Fibroblast of skin of right biceps (primary cell): ENCODE measurements around the gene HOXB5.

Experiments
- DNase-seq: peaks from one replicate; pipeline ENCODE4 v3.0.0-alpha.2; 2013

HOXB5 gene

DNA sequence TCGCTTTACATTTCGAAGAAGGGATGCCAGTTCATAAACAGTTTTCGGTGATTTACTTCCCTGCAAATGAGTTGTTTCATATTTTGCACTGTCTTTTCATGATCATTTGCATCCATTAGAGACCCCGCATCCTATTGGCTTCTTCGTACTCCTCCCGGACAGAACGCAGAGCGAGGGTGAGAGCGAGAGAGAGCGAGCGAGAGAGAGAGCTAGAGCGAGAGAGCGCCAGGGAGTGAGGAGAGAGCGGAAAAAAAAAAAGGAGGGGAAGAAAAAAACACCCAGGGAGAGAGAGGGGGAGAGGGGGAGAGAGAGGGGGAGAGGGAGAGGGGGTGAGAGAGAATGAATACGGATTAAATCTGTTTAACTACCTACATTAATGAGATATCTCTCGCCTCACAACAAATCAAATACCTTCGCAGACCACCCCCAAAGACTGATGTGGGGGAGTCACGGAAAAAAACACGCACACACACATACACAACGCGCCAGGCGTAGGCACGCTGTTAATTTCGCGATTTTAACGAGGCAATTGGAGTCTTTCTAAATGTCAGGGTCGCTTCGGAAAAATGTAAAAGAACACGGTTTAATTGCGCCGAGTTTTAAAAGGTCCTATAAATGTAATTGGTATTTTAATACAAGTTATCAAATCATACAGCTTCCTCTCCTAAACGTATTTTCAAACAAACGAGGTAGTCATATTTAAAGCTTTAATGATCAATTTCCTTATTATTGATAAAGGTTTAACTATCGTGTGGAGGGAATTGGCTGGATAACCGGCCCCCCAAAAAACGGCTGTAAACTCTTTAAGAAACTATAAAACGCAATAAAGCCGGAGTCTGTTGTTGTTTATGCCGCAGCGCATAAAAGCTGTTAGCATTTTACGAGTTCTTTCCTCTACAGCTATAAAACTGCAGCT is 21.7 kb upstream of the HOXB5 start, which contains the start of gene HOXB8:
HOXB8 (minus strand) TSS at position 246 of the 916 bp plus-strand sequence. CDS start 588 bp downstream, outside the sequence.
- DNase-seq, result peak; percentile 48

DNA sequence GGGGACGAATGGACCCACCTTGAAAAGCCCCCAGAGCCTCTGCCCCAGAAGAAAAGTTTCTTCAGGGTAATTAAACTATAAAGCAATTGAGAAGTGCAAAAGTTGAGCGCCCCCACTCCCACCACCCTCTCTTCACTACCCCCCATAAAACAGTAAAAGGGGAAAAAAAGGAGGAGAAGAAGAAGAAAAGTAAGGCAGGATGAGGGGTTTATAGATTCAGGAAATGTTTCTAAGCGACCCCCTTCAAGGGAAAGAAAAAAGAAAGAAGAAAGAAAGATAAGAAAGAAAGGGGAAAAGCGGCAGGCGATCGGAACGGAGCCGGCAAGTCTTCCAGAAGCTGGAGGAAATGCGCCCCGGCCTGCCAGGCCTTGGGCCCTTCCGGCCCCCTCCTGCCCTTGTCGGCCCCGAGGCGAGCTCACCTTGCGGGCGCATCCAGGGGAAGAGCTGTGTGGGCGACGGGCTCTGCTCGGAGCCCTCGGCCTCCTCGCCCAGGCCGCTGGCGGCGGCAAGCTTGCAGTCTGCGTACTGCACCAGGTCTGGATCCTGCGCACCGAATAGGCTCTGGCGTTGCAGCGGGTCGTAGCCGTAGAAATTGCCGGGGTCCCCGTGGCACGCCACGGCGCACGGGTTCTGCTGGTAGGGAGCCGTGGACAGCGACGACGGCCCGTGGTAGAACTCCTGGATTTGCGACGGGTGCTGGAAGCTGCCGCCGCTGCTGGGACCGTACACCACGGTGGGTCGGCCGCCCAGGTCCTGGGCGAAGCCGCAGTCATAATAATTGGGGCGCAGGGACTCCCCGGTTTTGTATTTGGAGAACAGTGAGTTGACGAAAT is 20.5 kb upstream of the HOXB5 start:
- DNase-seq, result peak; percentile 43

DNA sequence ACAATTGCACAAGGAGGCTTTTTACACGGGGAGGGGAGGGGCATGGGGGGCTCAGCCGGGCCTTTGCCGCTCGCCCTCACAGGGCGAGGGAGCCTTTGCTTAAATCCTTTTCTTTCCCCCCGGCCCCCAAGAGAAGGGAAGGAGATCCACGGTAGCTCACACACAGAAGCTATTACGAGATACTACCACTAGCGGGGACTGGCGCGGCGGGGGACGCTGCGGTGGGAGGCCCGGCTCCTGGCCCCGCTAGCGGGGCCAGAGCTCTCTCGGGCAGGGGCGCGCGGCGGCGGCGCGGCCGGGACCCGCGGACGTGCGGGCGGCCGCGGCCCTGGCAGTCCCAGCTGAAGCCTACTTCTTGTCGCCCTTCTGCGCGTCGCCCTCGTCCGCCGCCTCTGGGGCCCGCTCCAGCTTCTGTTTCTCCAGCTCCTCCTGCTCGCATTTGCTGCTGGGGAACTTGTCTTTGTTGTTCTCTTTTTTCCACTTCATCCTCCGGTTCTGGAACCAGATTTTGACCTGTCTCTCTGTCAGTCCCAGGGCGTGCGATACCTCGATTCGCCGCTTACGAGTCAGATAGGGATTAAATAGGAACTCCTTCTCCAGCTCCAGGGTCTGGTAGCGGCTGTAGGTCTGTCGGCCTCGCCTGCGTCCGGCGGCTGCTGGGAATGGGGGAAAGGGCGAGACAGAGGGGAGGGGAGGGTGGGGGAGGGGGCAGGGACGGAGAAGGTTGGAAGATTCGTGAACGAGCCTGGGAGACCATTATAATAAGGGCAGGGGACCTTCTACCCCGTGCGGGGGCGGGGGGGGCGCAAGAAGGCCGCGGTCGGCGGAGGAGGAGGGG is 19.5 kb upstream of the HOXB5 start:
- DNase-seq, result peak; percentile 71

DNA sequence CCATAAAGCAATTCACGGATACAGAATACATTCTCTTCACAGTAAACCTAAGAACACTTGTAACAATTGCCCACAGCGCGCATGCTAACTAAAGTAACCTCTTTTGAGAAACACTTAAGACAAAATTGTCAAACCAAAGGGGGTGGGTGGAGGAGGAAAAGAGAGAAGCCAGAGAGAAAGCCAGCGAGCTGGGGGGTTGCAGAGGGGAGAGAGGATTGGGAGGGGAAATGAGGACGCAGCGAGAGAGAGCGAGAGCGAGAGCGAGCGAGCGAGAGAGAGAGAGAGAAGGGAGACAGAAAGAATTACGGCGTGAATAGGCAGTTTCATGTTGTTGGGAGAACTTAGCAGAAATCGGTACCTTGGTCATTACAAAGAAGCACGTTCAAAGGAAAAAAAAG is 18.9 kb upstream of the HOXB5 start:
- peak; percentile 75 for DNase-seq

DNA sequence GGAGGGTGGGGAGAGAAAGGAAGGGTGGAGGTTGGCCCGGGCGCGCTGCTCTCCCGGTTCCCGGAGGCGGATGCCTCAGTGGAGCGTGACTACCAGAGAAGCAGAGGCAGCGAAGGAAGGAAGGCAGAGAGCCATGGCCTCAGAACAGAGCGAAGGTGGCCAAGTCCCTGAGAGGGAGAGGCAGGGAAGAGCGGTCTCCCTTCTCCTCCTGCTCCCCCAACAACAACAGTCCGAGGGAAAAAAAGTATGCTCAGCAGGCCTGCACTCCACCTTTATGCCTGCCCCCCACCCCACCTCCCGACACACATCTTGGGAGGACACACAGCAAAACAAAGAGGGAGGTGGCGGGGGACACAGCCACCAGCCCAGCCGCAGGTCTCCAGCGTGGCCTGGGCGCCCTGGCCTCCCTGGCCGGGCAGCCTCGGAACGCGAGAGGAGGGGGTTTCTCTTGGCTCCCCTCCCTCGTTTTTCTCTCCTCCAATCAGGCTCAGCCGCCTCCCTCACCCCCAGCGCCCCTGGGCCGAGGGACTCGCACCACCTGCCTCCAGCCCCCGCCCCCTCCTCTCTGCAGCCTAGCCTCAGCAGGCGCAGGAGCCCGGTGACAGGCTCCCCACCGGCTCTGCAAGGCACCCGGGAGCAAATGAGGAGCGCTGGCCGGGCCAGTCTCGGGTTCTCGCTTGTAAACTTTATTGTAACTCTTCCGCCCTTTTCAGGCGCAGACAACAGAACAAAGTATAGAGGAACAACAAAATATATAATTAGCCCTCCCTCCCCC is 18.3 kb upstream of the HOXB5 start:
- no peak for DNase-seq

DNA sequence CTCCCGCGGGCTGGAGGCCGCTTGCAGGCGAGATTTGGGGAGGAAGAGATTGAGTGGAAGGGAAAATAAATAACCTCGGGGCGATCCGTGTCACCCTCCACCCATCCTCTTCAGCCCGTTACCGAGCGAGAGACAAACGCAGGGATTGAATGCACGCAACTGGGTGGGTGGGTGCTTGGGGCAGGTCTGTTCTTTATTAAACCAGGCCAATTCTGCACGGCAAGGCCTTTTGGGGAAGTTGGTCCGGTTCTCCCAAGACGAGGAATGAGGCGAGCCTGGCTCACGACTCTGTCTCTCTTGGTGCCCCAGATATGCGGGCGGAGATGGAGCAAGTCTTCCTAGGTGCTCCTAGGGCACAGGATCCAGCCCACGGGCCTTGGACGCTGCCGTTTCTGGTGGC is 17.6 kb upstream of the HOXB5 start:
- peak; percentile 52 for DNase-seq

DNA sequence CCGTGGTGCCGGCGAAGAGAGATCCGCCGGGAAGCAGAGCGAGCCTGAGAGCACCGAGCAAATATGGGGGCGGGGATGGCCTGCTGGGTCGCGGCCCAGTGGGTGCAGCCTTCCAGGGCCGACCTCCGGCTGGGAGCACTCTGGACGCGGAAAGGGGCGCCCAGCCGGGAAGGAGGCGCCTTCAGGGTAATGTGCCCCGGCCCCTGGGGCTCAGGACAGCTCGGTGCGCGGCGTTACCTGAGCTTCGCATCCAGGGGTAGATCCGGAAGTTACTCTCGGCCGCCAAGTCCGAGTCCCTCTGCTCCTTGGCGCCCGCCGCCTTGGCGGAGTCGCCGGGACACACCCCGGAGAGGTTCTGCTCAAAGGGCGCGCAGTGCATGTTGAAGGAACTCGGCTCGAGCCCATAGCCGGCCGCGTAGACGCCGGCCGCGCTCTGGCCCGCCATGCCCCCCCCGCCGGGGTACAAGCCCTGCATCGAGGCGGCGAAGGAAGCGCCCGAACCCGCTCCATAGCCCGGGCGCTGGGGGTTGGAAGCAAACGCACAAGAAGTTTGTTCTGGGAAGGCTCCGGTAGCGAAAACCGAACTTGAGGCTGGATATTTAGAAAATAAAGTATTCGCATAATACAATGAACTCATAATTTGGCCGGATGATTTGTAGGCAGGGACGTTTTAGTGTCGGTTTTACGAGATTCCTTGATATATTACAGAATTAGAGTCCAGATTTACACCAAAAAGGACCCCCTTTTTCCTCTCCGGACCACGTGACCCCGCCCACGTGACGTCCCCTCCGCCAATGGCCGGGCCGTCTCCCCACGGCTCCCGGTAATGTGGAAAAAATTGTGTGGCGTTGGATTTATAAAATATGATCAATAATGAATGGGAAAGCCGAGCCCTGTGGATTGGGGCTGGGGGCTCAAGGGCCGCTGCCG is 17.0 kb upstream of the HOXB5 start, which contains the start of gene HOXB7:
HOXB7 (minus strand) TSS at position 736 of the 930 bp plus-strand sequence; CDS start at position 637, 99 bp downstream.
- DNase-seq, result peak; percentile 75

DNA sequence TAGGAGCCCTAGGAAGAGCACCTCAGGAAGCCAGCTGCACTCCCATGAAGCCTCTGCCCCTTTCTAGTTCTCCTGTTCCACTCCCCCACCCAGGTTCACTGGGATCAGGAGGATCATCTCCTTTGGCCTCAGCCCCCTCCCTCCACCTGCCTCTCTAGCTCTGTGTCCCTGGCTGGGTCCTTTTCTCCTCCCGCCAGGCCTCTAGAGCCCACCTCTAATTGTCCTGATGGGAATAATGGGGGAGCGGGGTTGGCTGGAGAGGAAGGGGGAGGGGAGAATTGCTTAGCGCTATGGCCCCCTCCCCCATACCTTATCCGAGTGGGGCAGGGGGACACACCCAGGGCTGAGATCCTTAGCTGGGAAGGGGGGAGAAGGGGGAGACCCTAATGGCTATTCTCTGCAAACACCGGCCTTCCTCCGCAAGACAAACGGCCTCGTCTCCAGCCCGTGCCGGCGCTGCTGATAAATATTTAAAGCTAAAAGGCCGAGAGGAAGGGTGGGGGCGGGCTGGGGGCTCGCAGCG is 16.2 kb upstream of the HOXB5 start:
- DNase-seq, result no peak

DNA sequence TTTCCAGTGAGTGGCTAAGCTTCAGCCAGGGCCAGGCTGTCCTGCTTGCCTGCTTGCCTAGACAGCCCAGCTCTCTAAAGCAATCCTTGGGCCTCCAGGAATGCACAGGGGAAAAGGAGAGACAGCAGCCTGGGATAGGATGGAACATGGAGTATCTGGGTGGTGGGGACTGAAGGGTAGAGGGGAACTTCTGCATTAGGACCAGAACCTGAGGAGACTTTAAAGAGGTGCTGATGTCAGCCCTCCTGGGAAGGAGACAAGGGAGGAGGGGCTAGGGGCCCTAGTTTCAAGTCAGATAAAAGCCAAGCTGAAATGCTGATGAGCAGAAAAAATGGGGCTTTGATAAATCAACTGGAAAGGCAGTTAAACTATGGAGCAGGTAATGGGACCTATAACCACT is 15.5 kb upstream of the HOXB5 start:
- no peak for DNase-seq

DNA sequence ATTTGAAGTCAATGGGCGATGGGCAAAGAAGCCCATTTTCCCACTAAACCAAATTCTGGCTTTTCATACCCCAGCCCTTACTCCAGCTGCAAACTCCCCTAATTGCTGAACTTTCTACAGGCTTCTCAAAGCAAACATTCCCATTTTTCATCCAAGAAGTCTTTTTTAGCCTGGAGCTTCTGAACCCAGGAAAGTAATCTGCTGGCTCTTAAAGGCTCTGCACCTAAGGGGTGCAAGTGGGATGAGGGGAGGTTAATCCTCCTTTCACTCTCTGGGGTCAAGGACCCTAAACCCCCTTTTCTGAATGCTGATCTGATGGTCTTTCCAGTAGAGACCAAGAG is 14.9 kb upstream of the HOXB5 start:
- no peak for DNase-seq

DNA sequence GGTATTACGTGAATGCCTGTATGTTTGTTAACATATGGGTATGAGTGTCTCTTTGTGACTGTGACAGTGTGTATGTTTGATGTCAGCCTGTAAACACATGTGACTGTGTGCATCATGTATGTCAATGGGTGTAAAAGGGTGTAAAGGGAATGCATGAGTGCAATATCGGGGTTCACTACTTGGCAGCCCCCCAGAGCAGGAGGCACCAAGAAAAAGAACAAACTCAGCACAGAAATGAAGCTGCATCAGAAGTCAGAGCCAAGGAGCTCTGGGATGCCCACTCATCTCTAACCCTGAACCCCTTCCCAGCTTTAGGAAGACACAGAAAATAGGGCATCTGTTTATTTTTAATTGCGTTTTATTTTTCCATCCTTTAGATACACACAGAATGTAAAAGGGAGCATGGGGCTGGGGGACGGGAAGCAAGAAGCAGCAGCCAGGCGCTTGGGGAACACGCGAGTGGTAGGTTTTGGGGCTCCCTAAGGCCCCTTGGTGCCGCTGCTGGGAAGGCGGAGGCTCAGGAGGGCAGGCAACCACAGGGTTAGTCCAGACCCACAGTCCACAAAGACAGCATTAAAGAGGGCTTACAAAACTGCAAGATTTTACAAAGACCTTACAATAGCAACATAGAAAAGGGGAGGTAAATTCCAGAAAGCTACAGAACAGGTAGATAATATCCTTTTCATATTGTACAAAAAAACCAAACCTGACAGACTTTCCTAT is 13.5 kb upstream of the HOXB5 start:
- no peak for DNase-seq

DNA sequence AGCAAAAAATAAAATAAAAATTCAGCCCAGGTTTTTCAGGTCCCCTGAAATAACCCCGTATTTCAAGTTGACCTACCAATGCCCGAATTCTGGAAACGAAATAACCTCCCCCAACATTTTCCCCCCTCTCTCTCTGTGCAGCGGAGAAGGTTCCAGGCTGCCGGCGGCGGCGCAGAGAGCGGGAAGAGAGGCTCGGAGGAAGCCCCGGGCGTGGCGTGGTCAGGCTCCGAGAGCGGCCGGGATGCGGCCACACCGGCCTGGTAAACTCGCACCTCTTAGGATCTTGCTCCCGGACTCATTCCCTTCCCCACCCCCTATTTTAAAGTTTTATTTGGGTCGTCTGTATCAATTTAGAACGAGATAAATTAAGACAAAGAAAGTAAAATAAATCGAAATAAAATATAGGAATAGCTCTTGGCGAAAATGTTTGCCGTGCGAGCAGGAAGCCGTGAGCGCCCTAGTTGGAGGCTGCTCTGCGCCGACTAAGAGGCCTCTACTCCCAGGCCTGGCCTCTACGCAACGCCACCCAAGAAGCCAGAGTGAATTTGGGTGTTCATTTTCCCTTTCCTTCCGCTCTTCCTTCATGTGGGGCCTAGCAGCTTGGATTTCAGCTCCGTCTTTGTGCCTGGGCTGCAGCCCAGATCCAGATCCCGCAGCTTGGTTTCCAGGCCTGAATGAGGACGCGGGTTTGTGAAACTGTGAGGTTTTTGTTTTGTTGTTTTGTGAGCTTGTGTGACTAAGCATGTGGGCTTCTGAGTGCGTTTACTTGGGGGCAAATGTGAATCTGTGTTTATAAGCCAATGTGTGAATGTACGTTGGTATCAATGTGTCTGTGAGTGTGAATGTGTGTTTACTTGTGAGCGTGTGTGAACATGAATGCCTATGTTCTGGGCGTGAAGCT is 12.7 kb upstream of the HOXB5 start:
- DNase-seq, result no peak

DNA sequence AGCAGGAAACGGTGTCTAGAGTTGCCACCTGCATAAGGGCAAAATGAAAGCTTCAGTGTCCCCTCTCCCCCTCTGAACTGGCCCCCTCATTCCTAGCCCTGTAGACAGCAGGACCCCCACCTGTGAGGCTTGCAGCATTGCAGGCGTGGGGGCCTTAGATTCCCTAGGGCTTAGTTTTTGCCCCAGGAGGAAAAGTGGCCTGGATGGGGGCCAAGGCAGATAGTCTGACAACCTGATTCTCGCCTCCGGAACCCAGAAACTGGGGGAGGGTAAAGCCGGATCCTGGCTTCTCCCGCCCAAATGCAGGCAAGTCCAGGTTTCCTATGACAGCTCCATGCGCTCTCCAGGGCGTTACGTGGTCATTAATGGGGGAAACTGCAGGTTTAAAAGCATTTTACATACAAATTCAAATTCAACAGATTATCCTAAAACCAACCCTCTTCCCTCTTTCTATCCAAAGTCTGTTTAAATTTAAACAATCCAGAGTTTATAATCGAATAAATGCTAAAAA is 11.9 kb upstream of the HOXB5 start:
- no peak for DNase-seq

DNA sequence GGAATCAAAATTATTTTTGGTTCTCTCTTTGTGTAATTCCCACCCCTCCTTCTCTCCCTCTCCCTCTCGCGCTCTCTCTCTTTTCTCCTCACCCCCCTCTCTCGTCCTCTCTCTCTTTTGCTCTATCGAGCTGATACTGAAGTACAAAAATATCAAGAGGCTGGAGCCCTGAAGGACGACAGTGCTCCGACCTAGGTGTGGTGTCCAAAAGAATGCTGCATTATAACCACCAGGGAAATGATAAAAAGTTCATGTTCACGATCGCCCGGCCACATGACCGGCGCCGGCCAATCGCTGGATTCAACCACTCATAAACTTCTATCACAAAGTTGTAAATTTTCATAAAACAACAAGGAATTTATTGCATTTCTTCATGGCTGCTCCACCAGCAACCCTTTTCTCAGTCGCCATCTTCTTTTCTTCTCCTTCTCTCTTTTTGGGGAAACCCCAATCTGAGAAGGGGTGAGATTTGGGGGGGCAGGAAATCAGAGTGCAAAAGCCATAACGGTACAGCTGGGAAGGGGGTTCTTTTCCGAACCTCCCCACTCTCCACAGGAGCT is 11.3 kb upstream of the HOXB5 start, which contains the start of gene HOXB6:
HOXB6 (minus strand) TSS at position 217 of the 560 bp plus-strand sequence. CDS start 6,836 bp downstream, outside the sequence.
- no peak for DNase-seq

DNA sequence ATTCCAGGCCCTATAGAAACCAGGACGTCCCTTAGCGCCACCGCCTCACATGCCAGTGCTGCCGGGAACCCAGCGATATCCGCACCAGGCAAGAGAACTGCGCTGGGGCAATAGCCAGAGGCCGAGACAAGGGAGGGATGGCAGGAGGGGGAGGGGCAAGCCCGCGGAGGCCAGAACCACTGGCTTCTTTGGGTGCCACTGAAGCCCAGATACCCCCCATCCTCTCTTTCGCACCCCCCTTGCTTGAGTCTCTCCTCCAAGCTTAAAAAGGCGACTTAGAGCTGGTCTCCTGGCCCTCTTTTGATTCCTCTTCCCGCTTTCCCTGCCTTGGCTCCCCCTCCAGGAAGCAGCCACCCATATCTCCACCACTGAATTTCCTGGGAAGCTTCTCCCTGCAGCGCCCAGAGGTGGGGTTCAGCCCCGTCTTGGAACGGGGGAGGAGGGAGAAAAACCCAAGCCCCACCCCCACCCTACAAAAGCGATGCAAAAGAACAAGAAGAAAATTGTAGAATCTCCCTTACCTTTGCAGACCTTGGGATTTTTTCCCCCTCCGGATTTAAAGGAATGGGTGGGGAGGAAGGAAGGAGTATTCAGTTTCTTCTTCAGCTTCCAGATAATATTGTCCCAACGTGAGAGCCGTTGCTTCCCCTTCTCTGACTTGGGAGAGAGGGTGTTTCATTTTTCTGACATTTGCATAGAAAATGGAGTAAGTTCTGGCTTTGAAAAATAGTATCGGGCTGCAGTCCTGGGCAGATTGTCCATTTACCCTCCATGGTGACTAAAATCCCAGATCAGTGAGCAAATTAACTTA is 10.6 kb upstream of the HOXB5 start:
- no peak for DNase-seq

DNA sequence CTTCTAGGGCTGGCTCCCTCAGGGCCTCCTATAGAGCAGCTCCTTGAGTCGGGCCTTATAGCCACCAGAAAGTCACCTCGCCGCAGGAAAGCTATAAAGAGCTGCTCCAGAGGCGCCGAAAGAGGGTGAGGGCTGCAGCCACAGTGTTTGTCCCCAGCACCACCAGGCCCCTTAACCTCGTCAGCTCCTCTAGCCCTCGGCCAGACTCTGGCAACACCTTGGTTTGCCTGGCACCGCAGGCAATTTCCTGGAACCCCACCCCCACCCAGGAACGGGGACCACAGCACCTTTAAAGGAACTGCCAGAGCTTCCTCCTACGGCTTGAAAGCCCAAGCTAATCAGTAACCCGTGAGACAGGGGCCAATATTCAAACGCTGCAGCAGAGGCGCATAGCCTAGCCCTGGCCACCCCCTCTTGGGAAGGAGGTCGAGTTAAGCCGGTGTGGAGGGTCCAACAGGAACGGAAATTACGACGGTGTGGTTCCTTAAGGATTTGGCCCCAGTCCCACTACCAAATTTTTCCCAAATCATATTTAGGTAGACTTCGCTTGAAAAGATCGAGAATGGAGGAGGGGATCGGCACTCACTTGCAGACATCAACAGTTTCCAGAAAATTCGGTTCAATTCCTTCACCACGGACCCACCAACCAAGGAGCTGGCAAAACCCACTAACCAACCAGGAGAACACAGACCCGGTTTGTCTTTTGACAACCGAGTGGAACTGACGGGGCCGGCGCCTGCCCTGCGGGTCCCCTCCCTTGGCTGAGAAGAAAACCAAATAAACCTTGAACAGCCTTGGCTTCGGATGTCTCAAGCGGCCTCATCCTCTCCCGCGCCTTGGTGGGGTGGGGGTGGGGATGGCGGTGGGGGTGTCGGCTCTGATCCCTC is 8.2 kb upstream of the HOXB5 start:
- no peak for DNase-seq
